H9 (cell line): Measurements from ENCODE around the gene LEMD3. TPM values are rescaled to one million over a fixed set of nuclear protein-coding genes. Genes with fewer than 3 reads are reported as not detected.

Experiments used
- DNase-seq: peaks from one replicate; pipeline ENCODE4 v3.0.0-alpha.2; 2017
- H2AFZ ChIP-seq: one replicate; pipeline ENCODE4 v1.6.1; 2013; ENCODE audit warnings: mild to moderate bottlenecking, low read length, control low read depth, moderate library complexity
- H2AK5ac ChIP-seq: 2 replicates; pipeline ENCODE4 v1.6.1; 2013; ENCODE audit warnings: low read length, control low read depth, mixed read lengths; ENCODE audit not compliant: insufficient read length
- H2BK120ac ChIP-seq: one replicate; pipeline ENCODE4 v1.6.1; 2013; ENCODE audit warnings: low read depth, mild to moderate bottlenecking, low read length, control low read depth, inconsistent platforms; ENCODE audit not compliant: poor library complexity, severe bottlenecking
- H2BK12ac ChIP-seq: 2 replicates; pipeline ENCODE4 v1.6.1; 2013; ENCODE audit warnings: low read length, control low read depth, mixed read lengths, low read depth; ENCODE audit not compliant: insufficient read length
- H2BK15ac ChIP-seq: 2 replicates; pipeline ENCODE4 v1.6.1; 2013; ENCODE audit warnings: low read depth, low read length, control low read depth
- H2BK20ac ChIP-seq: one replicate; pipeline ENCODE4 v1.6.1; 2013; ENCODE audit warnings: low read depth, mild to moderate bottlenecking, low read length, control low read depth, inconsistent platforms; ENCODE audit not compliant: poor library complexity, severe bottlenecking
- H2BK5ac ChIP-seq: 2 replicates; pipeline ENCODE4 v1.6.1; 2013; ENCODE audit warnings: low read length, control low read depth, mixed read lengths; ENCODE audit not compliant: insufficient read length
- H3K14ac ChIP-seq: 2 replicates; pipeline ENCODE4 v1.6.1; 2013; ENCODE audit warnings: low read length, control low read depth; ENCODE audit not compliant: insufficient read depth
- H3K18ac ChIP-seq: 2 replicates; pipeline ENCODE4 v1.6.1; 2013; ENCODE audit warnings: low read depth, mild to moderate bottlenecking, mixed read lengths, low read length, control low read depth; ENCODE audit not compliant: insufficient read length
- H3K23ac ChIP-seq: 2 replicates; pipeline ENCODE4 v1.6.1; 2013; ENCODE audit warnings: low read length, control low read depth, mixed read lengths, low read depth; ENCODE audit not compliant: insufficient read length
- H3K23me2 ChIP-seq: 2 replicates; pipeline ENCODE4 v1.6.1; 2013; ENCODE audit warnings: low read depth, mild to moderate bottlenecking, mixed read lengths, low read length, control low read depth; ENCODE audit not compliant: insufficient read length, poor library complexity, severe bottlenecking
- H3K27ac ChIP-seq: 2 replicates; pipeline ENCODE4 v1.5.1; 2013; ENCODE audit warnings: low read length, control low read depth, mixed read lengths, low read depth; ENCODE audit not compliant: insufficient read length
- H3K27me3 ChIP-seq: 2 replicates; pipeline ENCODE4 v1.6.1; 2013; ENCODE audit warnings: low read length, control low read depth, inconsistent platforms; ENCODE audit not compliant: insufficient read depth
- H3K4ac ChIP-seq: 2 replicates; pipeline ENCODE4 v1.6.1; 2013; ENCODE audit warnings: low read depth, mild to moderate bottlenecking, control low read depth, inconsistent platforms, low read length, moderate library complexity
- H3K4me1 ChIP-seq: 2 replicates; pipeline ENCODE4 v1.6.1; 2013; ENCODE audit warnings: low read length, control low read depth, inconsistent platforms; ENCODE audit not compliant: insufficient read depth
- H3K4me2 ChIP-seq: 2 replicates; pipeline ENCODE4 v1.6.1; 2013; ENCODE audit warnings: low read length, control low read depth, mixed read lengths; ENCODE audit not compliant: insufficient read length, insufficient read depth
- H3K56ac ChIP-seq: 2 replicates; pipeline ENCODE4 v1.6.1; 2013; ENCODE audit warnings: low read depth, mild to moderate bottlenecking, mixed read lengths, low read length, control low read depth; ENCODE audit not compliant: insufficient read length
- H3K79me1 ChIP-seq: 2 replicates; pipeline ENCODE4 v1.6.1; 2013; ENCODE audit warnings: low read depth, mild to moderate bottlenecking, moderate library complexity, low read length, control low read depth, inconsistent platforms; ENCODE audit not compliant: insufficient read depth, poor library complexity, severe bottlenecking
- H3K79me2 ChIP-seq: 2 replicates; pipeline ENCODE4 v1.6.1; 2013; ENCODE audit warnings: low read length, control low read depth, inconsistent platforms; ENCODE audit not compliant: insufficient read depth
- H3K9ac ChIP-seq: 2 replicates; pipeline ENCODE4 v1.6.1; 2013; ENCODE audit warnings: low read length, control low read depth, mixed read lengths; ENCODE audit not compliant: insufficient read length; ENCODE audit errors: extremely low read depth
- H3K9me3 ChIP-seq: one replicate; pipeline ENCODE4 v1.6.1; 2013; ENCODE audit warnings: low read depth, low read length, inconsistent platforms; ENCODE audit not compliant: control insufficient read depth
- H3T11ph ChIP-seq: one replicate; pipeline ENCODE4 v1.6.1; 2013; ENCODE audit warnings: mild to moderate bottlenecking, low read length, control low read depth, inconsistent platforms
- H4K20me1 ChIP-seq: one replicate; pipeline ENCODE4 v1.6.1; 2013; ENCODE audit not compliant: control insufficient read depth, insufficient read length, insufficient read depth
- H4K5ac ChIP-seq: 2 replicates; pipeline ENCODE4 v1.6.1; 2013; ENCODE audit warnings: low read depth, mild to moderate bottlenecking, mixed read lengths, low read length, control low read depth; ENCODE audit not compliant: insufficient read length
- H4K8ac ChIP-seq: replicated peaks from 2 replicates; pipeline ENCODE4 v1.6.1; 2013; ENCODE audit warnings: low read length, control low read depth, mixed read lengths, low read depth; ENCODE audit not compliant: insufficient read length
- H4K91ac ChIP-seq: 2 replicates; pipeline ENCODE4 v1.6.1; 2013; ENCODE audit warnings: low read depth, mild to moderate bottlenecking, moderate library complexity, mixed read lengths, low read length, control low read depth; ENCODE audit not compliant: insufficient read length
- H3K27ac Mint-ChIP-seq, 3 experiments: 2 replicates in 2 of 3; 3 replicates in 1 of 3; pipeline ENCODE4 v1.8.0; 2020 to 2021; ENCODE audit warnings: mixed read lengths in 3 of 3, mild to moderate bottlenecking in 1 of 3, moderate library complexity in 1 of 3
- H3K27me3 Mint-ChIP-seq: 2 replicates; pipeline ENCODE4 v1.8.0; 2021; ENCODE audit warnings: low read depth, mild to moderate bottlenecking, moderate library complexity, mixed read lengths
- H3K36me3 Mint-ChIP-seq, 3 experiments: 2 replicates in 2 of 3; 3 replicates in 1 of 3; pipeline ENCODE4 v1.8.0; 2020 to 2021; ENCODE audit warnings: low read depth in 3 of 3, mixed read lengths in 3 of 3; ENCODE audit not compliant: insufficient read depth in 1 of 3
- H3K4me1 Mint-ChIP-seq, 2 experiments: 2 replicates each; pipeline ENCODE4 v1.8.0; 2020; ENCODE audit warnings: mixed read lengths in 2 of 2
- H3K4me3 Mint-ChIP-seq, 2 experiments: 2 replicates in 1 of 2; 3 replicates in 1 of 2; pipeline ENCODE4 v1.8.0; 2020 to 2021; ENCODE audit warnings: mild to moderate bottlenecking in 2 of 2, mixed read lengths in 2 of 2, moderate library complexity in 1 of 2
- H3K9me3 Mint-ChIP-seq, 2 experiments: 2 replicates in 1 of 2; 3 replicates in 1 of 2; pipeline ENCODE4 v1.8.0; 2020; ENCODE audit warnings: mild to moderate bottlenecking in 2 of 2, mixed read lengths in 2 of 2, moderate library complexity in 1 of 2
- CTCF ChIP-seq: fragments of 200-600 bp; sonication (generic); conservative IDR thresholded peaks from 3 replicates; pipeline ENCODE4 v1.8.0; 2021; ENCODE audit warnings: antibody characterized with exemption, mild to moderate bottlenecking
- WGBS: extraction: QIAGEN DNeasy Blood & Tissue Kit; methylation state at CpG from one replicate; pipeline ENCODE4 v1.1.7; 2013; ENCODE audit warnings: missing lambda C conversion rate, low lambda C conversion rate, mixed read lengths; ENCODE audit not compliant: insufficient read length; ENCODE audit errors: extremely low coverage; 5-methylcytosine and 5-hydroxymethylcytosine counted together
- total RNA-seq: library from RNA; stranded (reverse); gene quantifications from 2 replicates; pipeline ENCODE4 v1.2.1, GENCODE V29; 2021

The LEMD3 gene
- total RNA-seq, 1 experiment from 2014 or later, result 38.1 TPM

GRCh38 chr12:65237153-65237552, 67.8 kb downstream of the LEMD3 start:
- Histone ChIP-seq H3K4me1 (no peaks in the 10 kb centered on the region), H2BK20ac (no peak overlapping the region), H3T11ph (no peak overlapping the region), H3K14ac (no peak overlapping the region), H2AK5ac (no peak overlapping the region), H4K91ac (no peak overlapping the region), H2AFZ (no peak overlapping the region), H2BK5ac (no peak overlapping the region), H3K27me3 (no peaks in the 10 kb centered on the region), H4K5ac (no peak overlapping the region), H2BK15ac (no peak overlapping the region), H3K18ac (no peak overlapping the region), H3K23ac (no peak overlapping the region), H3K4me2 (no peak overlapping the region), H3K23me2 (no peaks in the 10 kb centered on the region), H3K79me2 (no peaks in the 10 kb centered on the region), H3K4ac (no peak overlapping the region), H3K56ac (no peak overlapping the region), H3K27ac (no peak overlapping the region), H4K20me1 (no peaks in the 10 kb centered on the region), H3K79me1 (no peaks in the 10 kb centered on the region), H4K8ac (no peak overlapping the region), H3K9ac (no peak overlapping the region), H2BK12ac (no peak overlapping the region), H3K9me3 (no peaks in the 10 kb centered on the region), H2BK120ac (no peak overlapping the region)
- H3K9me3 Mint-ChIP-seq, result no peaks in the 10 kb centered on the region
- peaks cover 3 to 4% of the 10 kb centered on the region in 2 experiments for H3K4me1 Mint-ChIP-seq
- H3K4me3 Mint-ChIP-seq, result no peak overlapping the region
- peaks cover 1 to 15% (median 13%) of the 10 kb centered on the region in 3 experiments; a peak in 5 of 7 replicates for H3K36me3 Mint-ChIP-seq
- H3K27me3 Mint-ChIP-seq, result no peaks in the 10 kb centered on the region
- no peak for TF ChIP-seq CTCF
- H3K27ac Mint-ChIP-seq, result no peak overlapping the region
- WGBS, result no CpG with 5 or more reads among the region's 1 CpG
- DNase-seq, result no peak
